KOPT-K1 (cell line): ENCODE measurements around the gene KANSL3.
"Not testable (repeated sequence)": the region's sequence is repeated elsewhere in the genome, so short reads cannot be mapped to it uniquely, and the experiment has no call there.

Source experiments
- H3K27ac ChIP-seq: fragments of 200-600 bp; sonication (generic); 2 replicates; pipeline ENCODE4 v1.5.1; 2016; ENCODE audit warnings: antibody characterized with exemption, mild to moderate bottlenecking, low read depth, low read length; ENCODE audit not compliant: poor library complexity, severe bottlenecking
- H3K36me3 ChIP-seq: fragments of 200-600 bp; sonication (generic); 2 replicates; pipeline ENCODE4 v1.5.1; 2017; ENCODE audit warnings: antibody characterized with exemption, mild to moderate bottlenecking, low read length, moderate library complexity; ENCODE audit not compliant: insufficient read depth
- H3K9me3 ChIP-seq: fragments of 200-600 bp; sonication (generic); 2 replicates; pipeline ENCODE4 v1.5.1; 2017; ENCODE audit warnings: antibody characterized with exemption, low read length, mild to moderate bottlenecking; ENCODE audit not compliant: insufficient read depth, poor library complexity, severe bottlenecking

The KANSL3 gene

DNA sequence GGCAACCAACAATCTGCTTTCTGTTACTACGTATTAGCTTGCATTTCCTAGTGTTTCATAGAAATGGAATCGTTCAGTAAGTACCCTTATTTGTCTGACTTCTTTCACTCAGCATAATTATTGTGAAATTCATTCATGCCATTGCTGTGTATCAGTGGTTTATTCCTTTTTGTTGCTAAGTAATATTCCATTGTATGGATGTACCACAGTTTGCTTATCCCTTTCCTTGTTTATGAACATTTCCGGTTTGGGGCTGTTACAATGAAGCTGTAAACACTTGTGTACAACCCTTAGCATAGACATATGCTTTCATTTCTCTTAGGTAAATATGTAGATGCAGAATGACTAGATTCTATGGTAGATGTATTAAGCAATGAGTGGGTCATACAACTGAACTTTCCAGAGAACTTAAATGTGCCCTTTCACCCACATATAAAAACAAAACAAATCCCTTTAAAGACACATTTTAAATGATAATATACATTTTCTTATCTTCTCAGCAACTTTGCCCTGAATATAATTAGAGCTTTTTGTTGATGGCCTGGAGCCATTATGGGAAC, 26.3 kb upstream of the KANSL3 start:
- H3K36me3 ChIP-seq = no peaks in the 10 kb centered on the region
- H3K27ac ChIP-seq = no peak overlapping the region
- no peaks in the 10 kb centered on the region for H3K9me3 ChIP-seq

- Histone ChIP-seq H3K9me3 (no peaks in the 10 kb centered on the region), H3K27ac (no peak overlapping the region), H3K36me3 (no peaks in the 10 kb centered on the region)
Observed at GRCh38 chr2:96663829-96664228, 25.7 kb upstream of the KANSL3 start.

GRCh38 chr2:96663177-96663576, 25.1 kb upstream of the KANSL3 start:
- Histone ChIP-seq H3K9me3 (no peaks in the 10 kb centered on the region), H3K27ac (no peak overlapping the region), H3K36me3 (no peaks in the 10 kb centered on the region)

- H3K9me3 ChIP-seq = no peaks in the 10 kb centered on the region
- no peaks in the 10 kb centered on the region for H3K36me3 ChIP-seq
- H3K27ac ChIP-seq = no peak overlapping the region
Observed at GRCh38 chr2:96662360-96662759, 24.2 kb upstream of the KANSL3 start.

DNA sequence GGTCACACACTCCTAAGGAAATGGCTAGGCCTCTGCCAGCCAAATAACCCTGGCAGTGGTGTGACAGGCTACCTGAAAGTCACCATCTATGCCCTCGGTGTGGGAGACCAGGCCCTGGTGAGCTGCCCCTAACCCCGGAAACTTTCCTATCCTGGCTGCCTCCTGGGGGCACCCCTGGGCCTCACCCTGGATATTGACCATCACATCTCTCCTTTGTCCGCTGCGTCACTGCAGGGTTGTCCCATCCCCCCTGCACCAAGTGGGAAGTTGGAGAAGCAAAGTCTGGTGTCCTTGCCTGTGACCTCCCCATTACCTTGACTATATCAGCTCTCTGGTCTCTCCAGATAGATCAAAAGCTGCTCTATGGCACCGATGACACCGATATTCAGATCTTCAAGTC, 23.2 kb upstream of the KANSL3 start:
- no peaks in the 10 kb centered on the region for H3K36me3 ChIP-seq
- no peak overlapping the region for H3K27ac ChIP-seq
- H3K9me3 ChIP-seq = no peaks in the 10 kb centered on the region

GRCh38 chr2:96656540-96656939, 18.4 kb upstream of the KANSL3 start:
- Histone ChIP-seq H3K36me3 (no peaks in the 10 kb centered on the region), H3K9me3 (no peaks in the 10 kb centered on the region), H3K27ac (no peak overlapping the region)

- H3K9me3 ChIP-seq = no peaks in the 10 kb centered on the region
- no peak overlapping the region for H3K27ac ChIP-seq
- H3K36me3 ChIP-seq = no peaks in the 10 kb centered on the region
Observed at GRCh38 chr2:96655526-96655925, 17.4 kb upstream of the KANSL3 start.

GRCh38 chr2:96654791-96655190, 16.7 kb upstream of the KANSL3 start:
- not testable (repeated sequence) for H3K27ac ChIP-seq, H3K36me3 ChIP-seq, H3K9me3 ChIP-seq

DNA sequence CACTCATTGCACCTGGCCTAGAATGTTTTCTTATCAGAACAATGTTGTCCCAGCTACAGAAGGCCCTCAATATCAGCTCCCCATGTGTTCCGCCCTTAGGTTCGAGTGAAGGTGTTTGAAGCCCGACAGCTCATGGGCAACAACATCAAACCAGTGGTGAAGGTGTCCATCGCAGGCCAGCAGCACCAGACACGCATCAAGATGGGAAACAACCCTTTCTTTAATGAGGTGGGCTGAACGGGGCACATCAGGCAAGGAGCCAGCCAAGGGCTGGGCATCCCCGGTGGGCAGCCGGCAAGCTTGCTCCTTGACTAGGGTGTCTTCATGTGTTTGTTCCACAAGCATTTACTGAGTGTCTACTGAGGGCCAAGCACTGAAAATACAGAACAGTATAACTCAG, 13.7 kb upstream of the KANSL3 start:
- Histone ChIP-seq H3K36me3 (no peaks in the 10 kb centered on the region), H3K27ac (no peak overlapping the region), H3K9me3 (no peaks in the 10 kb centered on the region)

GRCh38 chr2:96649342-96649741, 11.2 kb upstream of the KANSL3 start:
- Histone ChIP-seq H3K27ac (no peak overlapping the region), H3K36me3 (no peaks in the 10 kb centered on the region), H3K9me3 (no peaks in the 10 kb centered on the region)

DNA sequence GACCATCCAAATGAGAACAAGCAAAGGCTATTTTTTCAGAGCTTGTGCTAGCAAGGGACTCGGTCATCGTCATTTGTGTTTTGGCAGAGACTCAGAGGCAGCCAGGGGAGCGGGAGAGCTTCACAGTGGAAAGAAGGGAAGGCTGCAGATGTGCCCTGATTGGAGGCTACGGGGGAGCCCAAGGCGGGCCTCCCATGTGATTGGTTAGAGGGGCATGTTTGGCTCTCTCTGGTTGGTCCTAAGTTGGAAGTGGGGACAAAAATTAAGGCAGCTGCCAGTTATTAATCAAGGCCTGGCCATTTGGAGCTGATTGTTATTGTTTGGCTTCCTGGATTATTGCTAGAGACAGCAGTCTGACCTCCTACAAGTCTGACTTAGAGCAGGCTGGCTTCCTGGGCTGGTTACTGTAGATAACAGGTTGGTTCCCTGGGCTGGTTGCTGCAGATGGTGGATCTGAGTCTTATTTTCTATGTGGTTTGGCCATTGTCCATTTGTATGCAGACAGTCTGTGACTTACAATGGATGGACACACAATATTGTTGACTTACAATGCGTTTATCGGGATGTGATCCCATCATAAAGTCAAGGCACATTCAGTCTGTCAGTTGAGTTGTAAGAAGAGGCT, 10.3 kb upstream of the KANSL3 start:
- Histone ChIP-seq H3K27ac (no peak overlapping the region), H3K9me3 (no peaks in the 10 kb centered on the region)

GRCh38 chr2:96647681-96648080, 9.6 kb upstream of the KANSL3 start:
- no peaks in the 10 kb centered on the region for H3K36me3 ChIP-seq
- H3K9me3 ChIP-seq = no peaks in the 10 kb centered on the region
- no peak overlapping the region for H3K27ac ChIP-seq

More for the DNA sequence above, 10.3 kb upstream of the KANSL3 start:
- no peaks in the 10 kb centered on the region for H3K36me3 ChIP-seq

GRCh38 chr2:96642564-96643360, 4.7 kb upstream of the KANSL3 start, which contains the start of gene FER1L5:
Gene FER1L5, plus strand, starts transcription at chr2:96642764. Its CDS starts 73 bp downstream, at chr2:96642837.
- H3K9me3 ChIP-seq = no peaks in the 10 kb centered on the region
- H3K36me3 ChIP-seq = no peaks in the 10 kb centered on the region
- H3K27ac ChIP-seq = no peak within 1 kb of the TSS

DNA sequence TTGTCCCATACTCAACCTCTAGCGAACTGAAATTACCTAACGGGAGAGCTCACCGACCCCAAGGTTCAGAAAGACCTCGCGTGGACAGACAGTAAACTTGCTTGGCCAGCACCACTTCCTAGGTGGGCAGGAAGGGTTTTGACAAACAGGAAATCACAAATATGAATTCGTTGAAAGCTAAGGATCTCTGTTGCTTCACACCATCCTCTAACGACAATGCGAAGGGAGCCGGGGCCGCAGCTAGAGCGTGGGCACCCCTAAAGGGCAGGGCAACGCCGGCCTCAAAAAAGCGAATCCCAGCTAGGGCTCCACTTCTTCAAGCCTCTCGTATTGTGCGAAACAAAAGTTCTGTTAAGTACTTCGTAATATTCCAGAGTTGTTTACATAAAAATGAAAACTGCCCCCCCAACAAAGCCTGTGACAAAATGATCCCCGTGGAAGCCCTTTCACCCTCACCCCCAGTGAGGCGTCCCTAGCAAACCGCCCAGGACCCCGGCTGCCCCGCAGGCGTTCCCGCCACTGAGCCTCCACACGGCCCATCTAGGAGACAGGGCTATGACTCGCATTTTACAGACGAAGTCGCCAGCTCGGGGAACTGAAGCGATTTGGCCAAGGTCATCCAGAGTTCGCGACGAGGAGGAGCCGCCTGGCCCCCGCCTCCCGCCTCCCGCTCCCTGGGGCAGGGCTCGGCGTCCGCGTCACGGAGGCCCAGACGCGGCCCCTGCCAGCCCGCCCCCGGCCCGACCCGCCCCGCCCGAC, 548 bp downstream of the KANSL3 start:
- peak overlapping the region; percentile 82 for H3K27ac ChIP-seq
- H3K36me3 ChIP-seq = peaks cover 44% of the 10 kb centered on the region
- H3K9me3 ChIP-seq = no peaks in the 10 kb centered on the region

GRCh38 chr2:96636551-96637171, 1.5 kb downstream of the KANSL3 start:
- Histone ChIP-seq H3K9me3 (no peaks in the 10 kb centered on the region), H3K27ac (peak overlapping the region; percentile 82), H3K36me3 (peaks cover 53% of the 10 kb centered on the region)
